Endothelial cell (in vitro differentiated cells): ENCODE measurements around the gene PLAC8L1. TPM values are rescaled to one million over a fixed set of nuclear protein-coding genes. Genes with fewer than 3 reads are reported as not detected.

Experiments
- DNase-seq: peaks from one replicate; pipeline ENCODE4 v3.0.0; 2021; ENCODE audit warnings: low spot score
- H3K27ac Mint-ChIP-seq: one replicate; pipeline ENCODE4 v1.8.0; 2021; ENCODE audit warnings: mixed read lengths, inconsistent platforms; ENCODE audit not compliant: unreplicated experiment
- H3K27me3 Mint-ChIP-seq: one replicate; pipeline ENCODE4 v1.8.0; 2021; ENCODE audit warnings: mild to moderate bottlenecking, moderate library complexity, mixed read lengths, inconsistent platforms; ENCODE audit not compliant: unreplicated experiment
- H3K36me3 Mint-ChIP-seq: one replicate; pipeline ENCODE4 v1.8.0; 2021; ENCODE audit warnings: mild to moderate bottlenecking, low read depth, mixed read lengths, inconsistent platforms; ENCODE audit not compliant: unreplicated experiment
- H3K4me1 Mint-ChIP-seq: one replicate; pipeline ENCODE4 v1.8.0; 2021; ENCODE audit warnings: mild to moderate bottlenecking, mixed read lengths, inconsistent platforms; ENCODE audit not compliant: unreplicated experiment
- H3K4me3 Mint-ChIP-seq: one replicate; pipeline ENCODE4 v1.8.0; 2021; ENCODE audit warnings: mild to moderate bottlenecking, mixed read lengths, inconsistent platforms; ENCODE audit not compliant: unreplicated experiment
- H3K9me3 Mint-ChIP-seq: one replicate; pipeline ENCODE4 v1.8.0; 2021; ENCODE audit warnings: mixed read lengths, inconsistent platforms; ENCODE audit not compliant: unreplicated experiment
- total RNA-seq: library from RNA; stranded (reverse); fragmentation: NEBNext Ultra II Directional; extraction: Animal tissue kit (Norgen Biotek cat#: 25700); gene quantifications from one replicate; pipeline ENCODE4 v1.2.1, GENCODE V29; 2021; ENCODE audit not compliant: unreplicated experiment
- TF ChIP-seq, protein P1 (sequence below): fragments of 200-600 bp; sonication (generic); IDR thresholded peaks from one replicate; pipeline ENCODE4 v1.5.0; 2021; ENCODE audit warnings: antibody characterized with exemption; ENCODE audit not compliant: unreplicated experiment

PLAC8L1 gene
- total RNA-seq, 1 donor from 2014 or later, result 0.80 TPM

GRCh38 chr5:146059460-146060220 is 45.7 kb downstream of the PLAC8L1 start:
- H3K27me3 Mint-ChIP-seq, result peaks cover 4% of the 10 kb centered on the region
- TF ChIP-seq, protein P1, sequence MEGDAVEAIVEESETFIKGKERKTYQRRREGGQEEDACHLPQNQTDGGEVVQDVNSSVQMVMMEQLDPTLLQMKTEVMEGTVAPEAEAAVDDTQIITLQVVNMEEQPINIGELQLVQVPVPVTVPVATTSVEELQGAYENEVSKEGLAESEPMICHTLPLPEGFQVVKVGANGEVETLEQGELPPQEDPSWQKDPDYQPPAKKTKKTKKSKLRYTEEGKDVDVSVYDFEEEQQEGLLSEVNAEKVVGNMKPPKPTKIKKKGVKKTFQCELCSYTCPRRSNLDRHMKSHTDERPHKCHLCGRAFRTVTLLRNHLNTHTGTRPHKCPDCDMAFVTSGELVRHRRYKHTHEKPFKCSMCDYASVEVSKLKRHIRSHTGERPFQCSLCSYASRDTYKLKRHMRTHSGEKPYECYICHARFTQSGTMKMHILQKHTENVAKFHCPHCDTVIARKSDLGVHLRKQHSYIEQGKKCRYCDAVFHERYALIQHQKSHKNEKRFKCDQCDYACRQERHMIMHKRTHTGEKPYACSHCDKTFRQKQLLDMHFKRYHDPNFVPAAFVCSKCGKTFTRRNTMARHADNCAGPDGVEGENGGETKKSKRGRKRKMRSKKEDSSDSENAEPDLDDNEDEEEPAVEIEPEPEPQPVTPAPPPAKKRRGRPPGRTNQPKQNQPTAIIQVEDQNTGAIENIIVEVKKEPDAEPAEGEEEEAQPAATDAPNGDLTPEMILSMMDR, result no peak
- no peak overlapping the region for H3K27ac Mint-ChIP-seq
- no peaks in the 10 kb centered on the region for H3K9me3 Mint-ChIP-seq
- DNase-seq, result no peak
- H3K36me3 Mint-ChIP-seq, result no peaks in the 10 kb centered on the region
- peaks cover 9% of the 10 kb centered on the region for H3K4me1 Mint-ChIP-seq
- no peak overlapping the region for H3K4me3 Mint-ChIP-seq

DNA sequence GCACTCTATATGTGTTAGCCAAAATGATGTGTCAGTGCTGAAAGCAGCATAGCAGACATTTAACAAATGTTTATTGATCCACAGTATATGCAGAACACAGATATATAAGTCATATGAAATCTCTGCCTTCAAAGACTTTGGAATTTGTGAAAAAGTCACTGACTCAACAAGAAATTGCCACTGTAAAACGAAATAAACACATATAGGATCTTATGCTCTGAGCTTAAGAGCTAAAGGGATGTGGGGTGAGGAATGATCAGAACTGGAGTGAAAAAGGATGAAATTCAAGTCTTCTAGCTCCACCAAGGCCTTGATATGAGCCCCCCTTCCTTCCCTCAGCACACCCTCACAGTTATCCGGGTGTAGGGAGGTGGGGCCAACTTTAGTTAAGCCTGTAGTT is 49.9 kb downstream of the PLAC8L1 start:
- H3K27me3 Mint-ChIP-seq, result peaks cover 7% of the 10 kb centered on the region
- H3K4me3 Mint-ChIP-seq, result no peak overlapping the region
- H3K4me1 Mint-ChIP-seq, result peaks cover 9% of the 10 kb centered on the region
- DNase-seq, result no peak
- no peaks in the 10 kb centered on the region for H3K9me3 Mint-ChIP-seq
- TF ChIP-seq, protein P1, result no peak
- no peak overlapping the region for H3K27ac Mint-ChIP-seq
- no peaks in the 10 kb centered on the region for H3K36me3 Mint-ChIP-seq

GRCh38 chr5:146052780-146053179 is 52.6 kb downstream of the PLAC8L1 start:
- Mint-ChIP-seq H3K27ac (no peak overlapping the region), H3K36me3 (no peaks in the 10 kb centered on the region), H3K4me1 (no peaks in the 10 kb centered on the region), H3K9me3 (no peaks in the 10 kb centered on the region), H3K4me3 (no peak overlapping the region), H3K27me3 (peaks cover 5% of the 10 kb centered on the region)
- DNase-seq, result no peak
- TF ChIP-seq, protein P1, result no peak

- Mint-ChIP-seq H3K36me3 (no peaks in the 10 kb centered on the region), H3K27ac (no peak overlapping the region), H3K27me3 (peaks cover 5% of the 10 kb centered on the region), H3K4me1 (no peaks in the 10 kb centered on the region), H3K9me3 (no peaks in the 10 kb centered on the region), H3K4me3 (no peak overlapping the region)
- no peak for DNase-seq
- TF ChIP-seq, protein P1, result no peak
These were observed 53.7 kb downstream of the PLAC8L1 start for GRCh38 chr5:146051678-146052077.

GRCh38 chr5:146050086-146050485 is 55.3 kb downstream of the PLAC8L1 start:
- DNase-seq, result no peak
- Mint-ChIP-seq H3K4me1 (no peaks in the 10 kb centered on the region), H3K27me3 (peaks cover 5% of the 10 kb centered on the region), H3K9me3 (no peaks in the 10 kb centered on the region), H3K27ac (no peak overlapping the region), H3K4me3 (no peak overlapping the region), H3K36me3 (no peaks in the 10 kb centered on the region)
- TF ChIP-seq, protein P1, result no peak
